SIG-M5 treated with dmso at 0.1 percent for 504 hours (cell line): Measurements from ENCODE around the gene CITED4.

Source experiments
- DNase-seq: peaks from one replicate; lab custom pipeline; 2025; ENCODE audit not compliant: unreplicated experiment; lab: John Stamatoyannopoulos, UW

Gene CITED4

DNA sequence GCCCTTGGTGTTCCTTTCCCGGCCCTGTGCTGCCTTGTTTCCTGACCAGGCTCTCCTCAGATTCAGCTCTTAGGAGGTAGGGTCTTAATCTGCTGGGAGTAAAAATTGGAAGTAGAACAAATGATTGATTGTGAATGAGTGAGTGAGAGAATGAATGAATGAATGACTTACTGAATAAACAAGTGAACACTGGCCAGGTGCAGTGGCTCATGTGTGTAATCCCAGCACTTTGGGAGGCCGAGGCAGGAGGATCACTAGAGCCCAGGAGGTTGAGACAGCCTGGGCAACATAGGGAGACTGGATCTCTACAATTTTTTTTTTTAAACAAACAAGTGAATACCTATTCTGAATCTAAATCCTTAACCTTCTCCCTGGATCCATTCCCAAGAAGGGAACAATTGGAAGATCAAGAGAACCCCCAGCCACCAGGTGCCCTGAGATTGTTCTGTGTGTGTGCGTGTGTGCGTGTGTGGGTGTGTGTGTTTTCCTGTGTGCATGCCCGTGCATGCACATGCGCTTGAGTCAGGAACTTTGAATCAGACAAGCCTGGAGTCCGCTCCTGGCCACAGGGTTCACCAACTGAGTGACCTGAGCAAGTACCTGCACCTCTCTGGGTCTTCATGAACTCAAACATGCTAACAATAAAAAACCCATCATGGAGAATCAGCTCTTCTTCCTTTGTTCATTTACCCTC is 24.3 kb upstream of the CITED4 start:
- DNase-seq, result no peak

GRCh38 chr1:40884055-40884795 is 22.1 kb upstream of the CITED4 start:
- no peak for DNase-seq

GRCh38 chr1:40880813-40881549 is 18.8 kb upstream of the CITED4 start:
- DNase-seq, result no peak

DNA sequence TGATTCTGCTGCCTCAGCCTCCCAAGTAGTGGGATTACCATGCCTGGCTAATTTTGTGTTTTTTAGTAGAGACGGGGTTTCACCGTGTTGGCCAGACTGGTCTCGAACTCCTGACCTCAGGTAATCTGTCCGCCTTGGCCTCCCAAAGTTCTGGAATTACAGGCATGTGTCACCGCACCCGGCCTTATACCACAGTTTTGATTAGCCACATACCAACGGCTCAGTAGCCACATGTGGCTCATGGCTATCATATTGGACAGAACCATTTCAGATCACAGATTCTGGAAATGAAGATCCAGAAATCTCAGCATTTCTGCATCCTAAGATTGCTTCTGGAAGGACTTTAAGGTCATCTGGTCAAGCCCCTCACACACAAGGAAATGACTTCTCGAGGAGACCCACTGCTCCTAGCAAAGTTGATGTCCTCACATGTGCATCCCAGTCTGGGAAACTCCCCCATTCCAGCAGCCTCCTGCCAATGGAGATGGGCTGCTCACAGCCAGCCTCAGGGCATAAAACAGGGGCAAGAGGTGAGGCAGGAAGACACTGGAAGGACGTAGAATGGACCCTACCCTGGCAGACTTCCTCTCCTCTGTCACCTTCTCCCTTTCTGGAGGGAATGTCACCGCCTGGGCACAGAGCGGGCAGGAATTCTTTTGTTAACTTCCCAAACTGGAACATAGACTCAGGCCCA is 17.5 kb upstream of the CITED4 start:
- DNase-seq, result no peak

DNA sequence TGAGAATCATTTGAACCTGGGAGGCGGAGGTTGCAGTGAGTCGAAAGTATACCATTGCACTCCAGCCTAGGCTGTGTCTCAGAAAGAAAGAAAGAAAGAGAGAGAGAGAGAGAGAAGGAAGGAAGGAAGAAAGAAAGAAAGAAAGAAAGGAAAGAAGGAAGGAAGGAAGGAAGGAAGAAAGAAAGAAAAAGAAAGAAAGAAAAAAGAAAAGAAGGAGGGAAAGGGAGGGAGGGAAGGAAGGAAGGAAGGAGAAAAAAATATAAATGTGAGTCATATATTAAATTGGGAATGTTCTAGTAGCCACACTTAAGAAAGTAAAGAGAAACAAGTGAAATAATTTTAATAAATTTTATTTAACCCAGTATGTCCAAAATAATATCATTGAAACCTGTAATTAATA is 16.7 kb upstream of the CITED4 start:
- DNase-seq, result no peak

DNA sequence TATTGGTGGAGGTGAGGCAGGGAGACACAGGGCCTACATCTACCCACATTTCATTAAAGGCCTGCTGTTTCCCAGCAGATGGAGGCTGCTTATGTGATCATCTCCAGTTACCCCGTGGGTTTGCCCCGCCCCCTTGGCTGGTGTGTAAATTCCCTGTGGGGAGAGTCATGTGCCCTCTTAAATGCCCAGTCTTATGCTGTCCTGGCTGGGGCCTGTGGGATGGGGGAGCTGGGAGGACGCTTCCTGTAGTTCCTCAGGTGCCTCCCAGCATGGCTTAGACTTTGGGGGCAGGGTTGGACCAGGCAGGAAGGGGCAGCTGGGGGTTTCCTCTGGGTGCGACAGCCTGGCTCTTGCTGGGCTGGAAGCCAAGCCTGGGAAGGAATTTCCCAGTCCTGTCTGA is 15.5 kb upstream of the CITED4 start:
- DNase-seq, result no peak

GRCh38 chr1:40876891-40877290 is 14.7 kb upstream of the CITED4 start:
- DNase-seq, result no peak

- DNase-seq, result no peak
These were observed 14.2 kb upstream of the CITED4 start for GRCh38 chr1:40876436-40876761.

- DNase-seq, result no peak
These were observed 11.8 kb upstream of the CITED4 start for GRCh38 chr1:40873863-40874472.

- no peak for DNase-seq
These were observed 10.1 kb upstream of the CITED4 start for GRCh38 chr1:40872276-40872675.

- DNase-seq, result no peak
These were observed 8.1 kb upstream of the CITED4 start for GRCh38 chr1:40870135-40870728.

GRCh38 chr1:40868051-40868723 is 6.0 kb upstream of the CITED4 start:
- peak; percentile 65 for DNase-seq

- no peak for DNase-seq
These were observed 749 bp downstream of the CITED4 start for GRCh38 chr1:40861224-40862003.

GRCh38 chr1:40860706-40861223 is 1.4 kb downstream of the CITED4 start:
- peak; percentile 95 for DNase-seq

- no peak for DNase-seq
These were observed 3.2 kb downstream of the CITED4 start for GRCh38 chr1:40858856-40859416.

DNA sequence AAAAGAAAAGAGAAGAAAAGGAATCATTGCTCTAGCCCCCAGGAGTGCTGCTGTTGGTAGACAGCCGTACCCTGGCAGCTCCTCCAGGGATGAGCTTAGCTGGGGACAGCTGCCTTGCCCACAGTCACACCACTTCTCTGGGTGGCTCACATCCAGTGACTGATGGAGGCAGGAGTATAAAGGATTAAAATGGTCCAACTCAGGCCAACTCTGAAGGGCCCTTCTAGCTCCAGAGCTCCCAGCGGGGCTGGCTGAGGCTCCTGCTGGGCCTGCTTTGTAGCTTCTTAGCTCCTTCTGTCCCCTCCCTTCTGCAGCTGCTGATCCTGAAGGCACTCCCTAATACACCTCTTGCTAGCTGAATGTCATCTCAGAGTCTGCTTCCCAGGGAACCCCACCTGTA is 4.4 kb downstream of the CITED4 start:
- DNase-seq, result no peak

DNA sequence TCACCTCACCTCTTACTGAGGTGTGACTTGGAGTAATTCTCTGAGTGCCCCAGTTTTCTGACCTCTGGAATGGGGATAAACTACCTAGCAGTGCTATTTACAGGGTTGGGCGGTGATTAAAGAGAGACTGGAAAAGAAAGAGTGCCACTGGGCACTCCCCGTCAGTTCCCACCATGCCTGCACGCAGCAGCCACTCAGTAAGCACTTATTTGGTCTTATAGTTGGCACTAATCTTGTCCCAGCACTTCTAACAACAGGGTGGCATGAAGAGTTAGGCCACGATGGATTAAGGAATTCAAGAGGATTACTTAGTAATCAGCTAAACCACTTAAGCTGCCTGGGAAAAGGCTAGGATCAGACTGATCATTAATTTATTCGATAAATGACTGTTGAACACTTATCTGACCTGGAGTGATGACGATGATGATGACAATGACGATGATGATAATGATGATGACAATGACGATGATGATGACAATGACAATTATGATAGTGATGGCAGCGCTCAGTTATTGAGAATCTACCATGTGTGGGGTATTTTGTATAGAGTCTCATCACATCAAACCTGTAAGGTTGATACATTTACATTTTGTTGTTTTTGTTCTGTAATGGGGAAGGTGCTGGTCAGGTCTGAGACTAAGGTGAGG is 5.4 kb downstream of the CITED4 start:
- DNase-seq, result no peak

DNA sequence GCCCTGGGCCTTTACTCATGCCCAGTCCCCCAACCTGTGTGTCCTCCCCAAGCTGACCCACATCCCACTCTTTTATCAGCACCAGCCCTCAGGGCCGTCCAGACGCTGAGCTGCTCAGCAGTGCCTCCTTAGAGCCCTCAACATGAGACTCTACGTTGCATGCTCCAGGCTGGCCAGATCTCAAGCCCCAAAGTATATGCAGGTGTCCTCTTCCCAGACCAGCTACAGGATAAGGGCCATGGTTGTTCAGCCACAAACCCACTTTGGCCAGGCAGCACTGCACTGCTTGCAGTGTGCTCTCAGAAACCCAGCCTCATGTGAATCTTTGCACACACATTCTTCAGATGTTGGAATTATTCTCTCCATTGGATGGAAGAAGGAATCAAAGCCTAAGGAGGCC is 6.0 kb downstream of the CITED4 start:
- no peak for DNase-seq
